Lower leg skin (tissue), 4 donors: ENCODE results near the gene KLHL11. TPM values are rescaled to one million over a fixed set of nuclear protein-coding genes. Genes with fewer than 3 reads are reported as not detected.

Source experiments
- DNase-seq, 2 donors: peaks; one replicate each; pipeline ENCODE4 v3.0.0-alpha.2; 2019; ENCODE audit warnings: low spot score in 2 of 2
- H3K4me3 ChIP-seq: fragments of 200-600 bp; sonication (generic); 2 replicates; pipeline ENCODE4 v1.5.1; 2017; ENCODE audit warnings: mild to moderate bottlenecking, low read depth; ENCODE audit not compliant: poor library complexity, severe bottlenecking
- POLR2A ChIP-seq, 2 donors: fragments of 450-650 bp; IDR thresholded peaks; one replicate each; pipeline ENCODE4 v1.6.1; 2016 to 2017; ENCODE audit warnings: antibody characterized with exemption in 2 of 2, mild to moderate bottlenecking in 1 of 2, moderate library complexity in 1 of 2
- WGBS, 2 donors: methylation state at CpG; one replicate each; pipeline ENCODE4 v1.1.5; 2018; 5-methylcytosine and 5-hydroxymethylcytosine counted together
- intact Hi-C: fragments of 100-400 bp; cut with DNase I; formaldehyde crosslinking; loops from one replicate; pipeline ENCODE4 v1.15.0; 2023; ENCODE audit warnings: low total_unique reads
- total RNA-seq, 4 donors: library from RNA; depleted of rRNA; stranded (reverse); fragments of >200 nt; gene quantifications; one replicate each; pipeline ENCODE4 v1.1.0, GENCODE V29; 2016
- TF ChIP-seq, protein P1 (sequence below), 3 donors: fragments of 450-650 bp; IDR thresholded peaks; one replicate each; pipeline ENCODE4 v1.5.1; 2016; ENCODE audit warnings: antibody characterized with exemption in 3 of 3, mild to moderate bottlenecking in 3 of 3, moderate library complexity in 2 of 3

The KLHL11 gene
- total RNA-seq, 4 donors from 2014 or later, result 23.6 to 27.7 (median 25.2) TPM

DNA sequence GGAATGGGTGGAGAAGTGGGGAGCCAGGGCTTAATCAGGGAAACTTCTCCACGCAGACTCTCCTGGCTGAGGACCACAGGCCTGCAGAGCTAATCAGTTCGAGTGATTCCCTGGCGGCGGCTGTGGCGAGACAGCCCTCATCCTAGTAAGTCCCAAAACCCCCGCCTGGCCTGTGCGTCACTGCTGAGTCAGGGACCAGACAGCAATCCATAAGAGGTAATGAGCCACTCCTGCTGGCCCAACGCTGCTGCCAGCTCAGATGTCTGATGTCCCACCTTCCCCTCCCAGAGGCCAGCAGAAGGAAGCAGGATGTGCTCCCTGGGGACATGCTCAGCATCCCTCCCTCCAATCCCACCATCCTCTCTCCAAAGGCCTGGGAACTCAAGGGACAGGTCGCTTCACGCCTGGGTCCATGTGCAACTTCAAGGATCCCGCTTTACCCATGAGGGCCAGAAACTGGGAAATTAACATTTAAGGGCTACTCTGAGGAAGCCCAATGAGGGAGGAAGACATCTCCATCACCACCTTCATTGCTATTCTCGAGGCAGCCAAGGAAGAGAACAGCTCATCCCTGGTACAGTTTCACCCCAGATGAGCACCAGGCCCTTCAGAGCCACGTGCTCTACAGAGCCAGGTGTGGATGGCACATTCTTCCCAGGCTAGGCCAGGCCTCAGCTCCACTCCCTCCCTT is 45.6 kb upstream of the KLHL11 start:
- DNase-seq, result no peak
- 85 to 93% methylated on average over 12 to 13 of the region's 13 CpGs for WGBS, 2 donors
- intact Hi-C loops, result no loop called here

DNA sequence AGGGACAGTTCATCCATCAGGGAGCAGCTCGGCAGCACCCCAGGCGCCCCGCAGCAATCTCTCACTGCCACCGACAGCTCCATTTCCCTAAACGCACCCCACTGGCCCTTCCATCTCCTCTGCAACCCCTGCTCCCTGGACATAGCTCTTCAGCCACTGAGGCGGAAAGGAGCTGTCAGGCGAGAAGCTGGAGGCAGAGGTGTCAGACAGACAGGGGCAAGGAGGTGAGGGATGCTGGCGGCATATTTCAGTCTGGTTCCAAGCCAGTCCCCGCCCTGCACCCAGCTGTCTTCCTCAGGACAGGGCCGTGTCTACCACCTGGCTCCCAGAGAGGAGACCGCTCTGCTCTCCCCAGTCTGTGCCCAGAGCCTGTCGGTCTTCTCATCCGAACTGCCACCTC is 43.9 kb upstream of the KLHL11 start:
- no peak overlapping the region for H3K4me3 ChIP-seq
- 93 to 94% methylated on average over 13 of the region's 13 CpGs for WGBS, 2 donors
- TF ChIP-seq, protein P1, sequence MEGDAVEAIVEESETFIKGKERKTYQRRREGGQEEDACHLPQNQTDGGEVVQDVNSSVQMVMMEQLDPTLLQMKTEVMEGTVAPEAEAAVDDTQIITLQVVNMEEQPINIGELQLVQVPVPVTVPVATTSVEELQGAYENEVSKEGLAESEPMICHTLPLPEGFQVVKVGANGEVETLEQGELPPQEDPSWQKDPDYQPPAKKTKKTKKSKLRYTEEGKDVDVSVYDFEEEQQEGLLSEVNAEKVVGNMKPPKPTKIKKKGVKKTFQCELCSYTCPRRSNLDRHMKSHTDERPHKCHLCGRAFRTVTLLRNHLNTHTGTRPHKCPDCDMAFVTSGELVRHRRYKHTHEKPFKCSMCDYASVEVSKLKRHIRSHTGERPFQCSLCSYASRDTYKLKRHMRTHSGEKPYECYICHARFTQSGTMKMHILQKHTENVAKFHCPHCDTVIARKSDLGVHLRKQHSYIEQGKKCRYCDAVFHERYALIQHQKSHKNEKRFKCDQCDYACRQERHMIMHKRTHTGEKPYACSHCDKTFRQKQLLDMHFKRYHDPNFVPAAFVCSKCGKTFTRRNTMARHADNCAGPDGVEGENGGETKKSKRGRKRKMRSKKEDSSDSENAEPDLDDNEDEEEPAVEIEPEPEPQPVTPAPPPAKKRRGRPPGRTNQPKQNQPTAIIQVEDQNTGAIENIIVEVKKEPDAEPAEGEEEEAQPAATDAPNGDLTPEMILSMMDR (IDR thresholded peaks at IDR 0.05), result no peak
- no peak for TF ChIP-seq POLR2A (IDR thresholded peaks at IDR 0.05)
- intact Hi-C loops, result no loop called here
- no peak for DNase-seq

More for the DNA sequence above, 45.6 kb upstream of the KLHL11 start:
- no peak overlapping the region for H3K4me3 ChIP-seq
- TF ChIP-seq, protein P1 (IDR thresholded peaks at IDR 0.05), result no peak
- TF ChIP-seq POLR2A (IDR thresholded peaks at IDR 0.05), result no peak

DNA sequence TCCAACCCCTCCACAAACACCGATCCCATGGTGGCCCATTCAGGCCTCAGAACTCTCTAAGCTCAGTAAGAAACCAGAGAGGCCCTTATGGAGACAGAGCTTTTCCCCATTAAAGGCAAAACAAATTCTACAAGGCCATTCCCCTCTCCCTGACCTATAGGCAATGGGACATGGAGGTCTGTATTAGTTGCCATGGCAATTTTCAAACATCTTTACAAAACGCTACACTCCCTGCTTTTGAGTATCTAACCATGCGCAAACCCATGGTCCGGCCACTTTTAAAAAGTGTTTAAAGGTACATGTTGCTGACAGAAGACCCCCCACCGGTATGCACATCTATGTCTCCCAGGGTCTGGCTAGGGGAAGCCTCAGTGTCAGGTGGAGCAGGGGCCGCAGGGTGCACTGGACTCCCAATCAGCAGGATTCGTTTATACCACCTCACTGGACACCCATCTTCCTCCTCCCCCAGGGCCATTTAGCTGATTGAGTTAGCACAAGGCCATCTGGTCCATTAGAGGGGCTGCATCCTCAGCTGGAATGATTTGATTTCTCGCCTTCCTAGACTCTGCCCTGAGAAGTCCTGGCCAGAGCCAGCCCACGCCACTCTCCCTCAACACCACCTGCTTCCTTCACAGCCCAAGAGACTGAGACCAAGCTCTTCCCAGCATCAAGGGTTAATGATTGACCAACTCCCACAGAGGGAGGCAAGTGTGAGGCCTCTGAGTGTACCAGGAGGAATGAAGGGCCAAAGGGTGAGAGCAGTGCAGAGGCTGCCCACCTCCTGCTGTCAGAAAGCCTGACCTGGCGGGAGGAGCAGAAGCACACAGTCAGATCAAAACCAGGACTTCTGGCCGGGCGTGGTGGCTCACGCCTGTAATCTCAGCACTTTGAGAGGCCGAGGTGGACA is 42.7 kb upstream of the KLHL11 start:
- intact Hi-C loops, result no loop called here
- H3K4me3 ChIP-seq, result no peak overlapping the region
- 91 to 95% methylated on average over 14 of the region's 14 CpGs for WGBS, 2 donors
- TF ChIP-seq POLR2A (IDR thresholded peaks at IDR 0.05), result no peak
- TF ChIP-seq, protein P1 (IDR thresholded peaks at IDR 0.05), result no peak
- DNase-seq, result no peak

DNA sequence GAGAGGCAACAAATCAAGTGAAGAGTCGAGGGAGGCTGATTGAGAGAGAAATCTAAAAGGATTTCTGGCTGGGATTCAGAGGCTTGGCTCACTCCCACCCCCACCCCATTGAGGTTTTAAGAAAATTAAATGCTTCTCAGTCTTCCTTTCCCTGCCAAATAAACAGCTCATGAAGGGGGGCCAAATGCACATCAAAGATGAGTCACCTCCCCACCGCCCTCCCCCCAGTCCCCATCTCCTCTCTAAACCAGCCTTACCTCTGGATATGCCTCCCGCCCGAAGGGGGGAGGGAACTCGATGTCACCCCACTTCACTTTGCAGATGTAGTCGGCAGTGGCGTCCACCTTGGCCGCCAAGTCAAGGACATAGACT is 41.9 kb upstream of the KLHL11 start:
- 86 to 89% methylated on average over 8 of the region's 8 CpGs for WGBS, 2 donors
- DNase-seq, result no peak
- no peak for TF ChIP-seq POLR2A (IDR thresholded peaks at IDR 0.05)
- TF ChIP-seq, protein P1 (IDR thresholded peaks at IDR 0.05), result no peak
- intact Hi-C loops, result no loop called here
- H3K4me3 ChIP-seq, result no peak overlapping the region

DNA sequence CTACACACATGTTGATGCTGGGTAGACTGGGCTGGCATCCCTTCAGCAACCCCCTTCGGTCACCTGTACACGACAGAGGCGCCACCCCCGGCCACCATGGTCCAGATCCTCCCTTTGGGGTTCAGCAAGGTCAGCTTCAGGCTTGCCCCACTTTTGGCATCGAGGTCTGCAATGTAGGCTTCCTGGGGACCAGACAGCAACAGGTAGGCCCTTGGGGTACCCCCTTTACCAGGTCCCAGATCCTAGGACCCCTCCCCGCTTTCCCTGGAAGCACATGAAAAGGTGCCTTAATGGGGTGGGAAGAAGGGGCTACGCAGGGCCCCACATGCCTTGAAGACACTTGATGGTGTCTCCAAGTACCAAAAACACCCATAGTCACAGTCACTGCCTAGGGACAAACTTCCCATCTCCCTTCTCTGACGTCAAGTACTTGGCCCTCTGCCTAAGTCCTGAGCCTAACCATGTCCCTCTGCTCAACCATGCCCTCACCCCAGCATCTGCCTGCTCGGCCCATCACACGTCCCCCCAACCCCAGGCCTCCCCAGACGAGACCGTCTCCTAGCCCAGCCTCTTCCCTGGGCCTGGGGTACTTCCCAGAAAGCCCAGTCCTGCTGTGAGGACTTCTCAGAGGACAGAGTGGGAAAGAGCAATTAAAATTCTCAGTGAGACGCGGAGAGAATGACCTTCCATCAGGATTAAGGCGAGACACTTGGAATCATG is 41.4 kb upstream of the KLHL11 start:
- DNase-seq, result no peak
- TF ChIP-seq, protein P1 (IDR thresholded peaks at IDR 0.05), result no peak
- TF ChIP-seq POLR2A (IDR thresholded peaks at IDR 0.05), result no peak
- intact Hi-C loops, result no loop called here
- WGBS, 2 donors, result 91 to 92% methylated on average over 15 of the region's 15 CpGs
- H3K4me3 ChIP-seq, result no peak overlapping the region
